SK-N-SH (cell line): ENCODE data around the gene LY6G6C. TPM values are rescaled to one million over a fixed set of nuclear protein-coding genes. Genes with fewer than 3 reads are reported as not detected.

Experiments
- CTCF ChIA-PET: fragments of 300-600, 350-600 bp; formaldehyde crosslinking; extraction: SDS; loops from one replicate; lab custom pipeline; 2021; lab: Yijun Ruan, JAX
- POLR2A ChIA-PET: fragments of 350-600 bp; sonication (Branson Sonifier 250); formaldehyde crosslinking; extraction: SDS; loops from one replicate; lab custom pipeline; 2020; ENCODE audit warnings: antibody characterized with exemption, inconsistent platforms; lab: Yijun Ruan, JAX
- DNase-seq: peaks from one replicate; pipeline ENCODE4 v3.0.0; 2012
- H2AFZ ChIP-seq: fragments of 200-600 bp; sonication (generic); 2 replicates; pipeline ENCODE4 v1.8.1; 2016; ENCODE audit warnings: antibody characterized with exemption, mild to moderate bottlenecking, low read depth
- H3F3A ChIP-seq: fragments of 200-600 bp; sonication (generic); replicated peaks from 2 replicates; pipeline ENCODE3; 2016; ENCODE audit warnings: antibody characterized with exemption, mild to moderate bottlenecking; ENCODE audit not compliant: insufficient read depth
- H3K27ac ChIP-seq, 2 experiments: fragments of 200-500 bp in 1 of 2; fragments of 200-600 bp in 1 of 2; sonication (Bioruptor generic) in 1 of 2; sonication (generic), shearing (Covaris generic) in 1 of 2; 2 replicates each; pipeline versions ENCODE4 v1.5.1 to v1.6.1; 2014 to 2016; ENCODE audit warnings: low read depth in 2 of 2, inconsistent platforms in 1 of 2, low read length in 1 of 2, mild to moderate bottlenecking in 1 of 2, mixed read lengths in 1 of 2
- H3K27me3 ChIP-seq: fragments of 200-600 bp; sonication (generic), shearing (Covaris generic); 2 replicates; pipeline ENCODE4 v1.6.1; 2016; ENCODE audit warnings: mixed run types; ENCODE audit not compliant: insufficient read depth
- H3K36me3 ChIP-seq, 2 experiments: fragments of 200-500 bp in 1 of 2; fragments of 200-600 bp in 1 of 2; sonication (Bioruptor generic) in 1 of 2; sonication (generic) in 1 of 2; replicated peaks in 1 of 2; 2 replicates each; pipeline versions ENCODE3 to v1.5.1; 2014 to 2016; ENCODE audit warnings: low read length in 1 of 2, mild to moderate bottlenecking in 1 of 2; ENCODE audit not compliant: insufficient read depth in 2 of 2, control insufficient read depth in 1 of 2
- H3K4me1 ChIP-seq, 2 experiments: fragments of 200-500 bp in 1 of 2; fragments of 200-600 bp in 1 of 2; sonication (Bioruptor generic) in 1 of 2; sonication (generic), shearing (Covaris generic) in 1 of 2; 2 replicates each; pipeline versions ENCODE4 v1.5.1 to v1.6.1; 2014 to 2016; ENCODE audit warnings: low read depth in 1 of 2, low read length in 1 of 2, mixed run types in 1 of 2; ENCODE audit not compliant: insufficient read depth in 2 of 2, control insufficient read depth in 1 of 2
- H3K4me2 ChIP-seq: fragments of 200-600 bp; sonication (generic), shearing (Covaris generic); 2 replicates; pipeline ENCODE4 v1.6.1; 2017; ENCODE audit warnings: mixed run types
- H3K4me3 ChIP-seq, 2 experiments: fragments of 200-500 bp in 1 of 2; fragments of 200-600 bp in 1 of 2; sonication (Bioruptor generic) in 1 of 2; sonication (generic), shearing (Covaris generic) in 1 of 2; 2 replicates each; pipeline versions ENCODE4 v1.5.1 to v1.8.1; 2014 to 2016; ENCODE audit warnings: low read depth in 2 of 2, inconsistent platforms in 1 of 2, low read length in 1 of 2, mild to moderate bottlenecking in 1 of 2, mixed read lengths in 1 of 2, moderate library complexity in 1 of 2
- H3K79me2 ChIP-seq: fragments of 200-600 bp; sonication (generic); 2 replicates; pipeline ENCODE4 v1.8.1; 2017; ENCODE audit warnings: mild to moderate bottlenecking; ENCODE audit not compliant: insufficient read depth
- H3K9ac ChIP-seq: fragments of 200-600 bp; sonication (generic); 2 replicates; pipeline ENCODE4 v1.6.1; 2017; ENCODE audit warnings: mixed run types
- H3K9me2 ChIP-seq: fragments of 200-600 bp; sonication (generic); 2 replicates; pipeline ENCODE4 v1.6.1; 2017; ENCODE audit warnings: mixed run types
- H3K9me3 ChIP-seq: fragments of 200-600 bp; sonication (generic); 2 replicates; pipeline ENCODE4 v1.6.1; 2017; ENCODE audit warnings: mixed run types, mild to moderate bottlenecking, moderate library complexity
- H4K20me1 ChIP-seq: fragments of 200-600 bp; sonication (generic); 2 replicates; pipeline ENCODE4 v1.6.1; 2017; ENCODE audit warnings: mild to moderate bottlenecking, mixed run types; ENCODE audit not compliant: insufficient read depth
- ELF1 ChIP-seq: IDR thresholded peaks from 2 replicates; pipeline ENCODE4 v1.4.0; 2012
- EZH2phosphoT487 ChIP-seq: fragments of 200-600 bp; sonication (generic); IDR thresholded peaks from 2 replicates; pipeline ENCODE4 v1.6.1; 2017; ENCODE audit warnings: low read depth, mixed run types, mild to moderate bottlenecking, antibody characterized with exemption, moderate library complexity, borderline replicate concordance
- FOXJ3 ChIP-seq: sonication (generic); formaldehyde crosslinking; IDR thresholded peaks from 2 replicates; pipeline ENCODE4 v1.5.1; 2020; ENCODE audit warnings: mild to moderate bottlenecking, missing genetic modification reagents
- FOXM1 ChIP-seq: IDR thresholded peaks from 2 replicates; pipeline ENCODE4 v1.4.0; 2012; ENCODE audit warnings: low read depth, mild to moderate bottlenecking
- GATA2 ChIP-seq: sonication (generic); formaldehyde crosslinking; IDR thresholded peaks from 2 replicates; pipeline ENCODE4 v1.5.0; 2020; ENCODE audit warnings: mild to moderate bottlenecking, missing genetic modification reagents
- IRF3 ChIP-seq: fragments of 150-350 bp; IDR thresholded peaks from 2 replicates; pipeline ENCODE4 v1.6.1; 2016; ENCODE audit warnings: mild to moderate bottlenecking, low read depth, low read length
- JUND ChIP-seq: IDR thresholded peaks from 2 replicates; pipeline ENCODE4 v1.4.0; 2012
- PBX3 ChIP-seq: IDR thresholded peaks from 2 replicates; pipeline ENCODE4; 2012
- RCOR1 ChIP-seq: fragments of 150-350 bp; IDR thresholded peaks from 2 replicates; pipeline ENCODE4 v1.6.1; 2017; ENCODE audit warnings: antibody characterized with exemption, low read length
- RFX5 ChIP-seq: IDR thresholded peaks from 2 replicates; pipeline ENCODE4 v1.6.1; 2012; ENCODE audit warnings: mild to moderate bottlenecking, improper control_type of control experiment, low read length
- SMC3 ChIP-seq: IDR thresholded peaks from 2 replicates; pipeline ENCODE4 v1.6.1; 2012; ENCODE audit warnings: low read depth, low read length, improper control_type of control experiment
- TCF12 ChIP-seq: IDR thresholded peaks from 2 replicates; pipeline ENCODE4 v1.4.0; 2012
- TEAD4 ChIP-seq: IDR thresholded peaks from 2 replicates; pipeline ENCODE4 v1.4.0; 2012; ENCODE audit warnings: mild to moderate bottlenecking, borderline replicate concordance; ENCODE audit not compliant: insufficient read depth
- USF2 ChIP-seq: fragments of 150-350 bp; IDR thresholded peaks from 2 replicates; pipeline ENCODE4 v1.6.1; 2017; ENCODE audit warnings: antibody characterized with exemption, low read length, low read depth, borderline replicate concordance
- ZBTB33 ChIP-seq: IDR thresholded peaks from 2 replicates; pipeline ENCODE4 v1.4.0; 2012; ENCODE audit warnings: low read depth, borderline replicate concordance
- WGBS: methylation state at CpG from one replicate; pipeline ENCODE4 v1.1.6; 2017; ENCODE audit warnings: low lambda C conversion rate; 5-methylcytosine and 5-hydroxymethylcytosine counted together
- polyA plus RNA-seq, 3 experiments: library from polyadenylated mRNA; depleted of rRNA; stranded (reverse); fragments of >200 nt; gene quantifications; 2 replicates each; pipeline ENCODE4 v1.2.3, GENCODE V29; 2012
- TF ChIP-seq, protein P1 (sequence below): IDR thresholded peaks from 2 replicates; pipeline ENCODE4 v1.4.0; 2012; ENCODE audit warnings: low read depth

Gene LY6G6C
- polyA plus RNA-seq, 1 of the 3 experiments (the other 2 are of a cell fraction): not detected

GRCh38 chr6:31767096-31767645 lies 45.6 kb upstream of the LY6G6C start:
- H3K4me3 ChIP-seq: no peak overlapping the region
- TF ChIP-seq TEAD4 (no peak), SMC3 (no peak), ZBTB33 (no peak), IRF3 (no peak), FOXM1 (no peak), GATA2 (CRISPR knock-in tag) (no peak), RFX5 (no peak), ELF1 (no peak), USF2 (no peak), PBX3 (no peak), TCF12 (no peak), EZH2phosphoT487 (no peak), FOXJ3 (CRISPR knock-in tag) (no peak), RCOR1 (no peak), JUND (no peak)
- TF ChIP-seq, protein P1, sequence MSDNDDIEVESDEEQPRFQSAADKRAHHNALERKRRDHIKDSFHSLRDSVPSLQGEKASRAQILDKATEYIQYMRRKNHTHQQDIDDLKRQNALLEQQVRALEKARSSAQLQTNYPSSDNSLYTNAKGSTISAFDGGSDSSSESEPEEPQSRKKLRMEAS: no peak
- no peaks in the 10 kb centered on the region for H3K9me2 ChIP-seq
- H3K27me3 ChIP-seq: no peaks in the 10 kb centered on the region
- no peaks in the 10 kb centered on the region for H3K79me2 ChIP-seq
- H3K4me2 ChIP-seq: no peak overlapping the region
- H4K20me1 ChIP-seq: no peaks in the 10 kb centered on the region
- CTCF ChIA-PET: interaction anchor here (1.0 to 2.3 kb wide), 3 partner anchors 10 to 329 kb away, joined by 3 to 12 read pairs (median 3); partner anchors contain the start of gene VWA7
- no peak overlapping the region for H2AFZ ChIP-seq
- no peak for DNase-seq
- H3F3A ChIP-seq: peaks cover 2% of the 10 kb centered on the region
- H3K36me3 ChIP-seq: no peaks in the 10 kb centered on the region
- no peaks in the 10 kb centered on the region for H3K9me3 ChIP-seq
- H3K27ac ChIP-seq: no peak overlapping the region
- H3K9ac ChIP-seq: no peak overlapping the region
- POLR2A ChIA-PET: interaction anchor here (1.2 kb wide), 1 partner anchor 38 kb away, joined by 5 read pairs; the partner anchor contains the start of gene DDAH2
- H3K4me1 ChIP-seq: peaks cover 0 to 8% of the 10 kb centered on the region in 2 experiments; a peak in 1 of 4 replicates
- WGBS: 94% methylated on average over 6 of the region's 6 CpGs
